K562 (cell line): ENCODE results near the gene ZDHHC14. TPM values are rescaled to one million over a fixed set of nuclear protein-coding genes. Genes with fewer than 3 reads are reported as not detected.
A peak's percentile ranks its signal among the peaks of the same experiment; 100 is the strongest.

Experiments
- CHD1 ChIP-seq: fragments of 200-600 bp; sonication (generic); IDR thresholded peaks from one replicate; pipeline ENCODE4 v1.6.1; 2012; ENCODE audit warnings: mild to moderate bottlenecking, moderate library complexity, low read length, inconsistent platforms
- FOXP4 ChIP-seq: sonication (generic); formaldehyde crosslinking; IDR thresholded peaks from 2 replicates; pipeline ENCODE4 v1.8.0; 2022; ENCODE audit warnings: mild to moderate bottlenecking, missing genetic modification reagents, borderline replicate concordance
- GTF2A2 ChIP-seq: IDR thresholded peaks from 2 replicates; pipeline ENCODE4 v1.6.1; 2016; ENCODE audit warnings: mild to moderate bottlenecking, missing genetic modification characterization, missing compliant biosample characterization
- HIVEP1 ChIP-seq: fragments of 250-450 bp; sonication (Bioruptor Pico); IDR thresholded peaks from 2 replicates; pipeline ENCODE4 v1.4.0; 2020; ENCODE audit warnings: mild to moderate bottlenecking
- HSF4 ChIP-seq: fragments of 250-450 bp; sonication (Bioruptor Pico); IDR thresholded peaks from 2 replicates; pipeline ENCODE4 v2.1.2; 2022; ENCODE audit warnings: mild to moderate bottlenecking, moderate library complexity, borderline replicate concordance
- JUN ChIP-seq, 2 experiments: sonication (generic) in 1 of 2; formaldehyde crosslinking in 1 of 2; IDR thresholded peaks; 2 replicates each; pipeline versions ENCODE4 v1.6.1 to v1.8.0; 2012 to 2022; ENCODE audit warnings: borderline replicate concordance in 2 of 2, mild to moderate bottlenecking in 2 of 2, improper control_type of control experiment in 1 of 2, low read depth in 1 of 2, low read length in 1 of 2, missing genetic modification reagents in 1 of 2
- MLLT1 ChIP-seq, 2 experiments: fragments of 450-650 bp; IDR thresholded peaks; 2 replicates each; pipeline ENCODE4 v1.6.1; 2016
- PURB ChIP-seq: sonication (generic); formaldehyde crosslinking; IDR thresholded peaks from 2 replicates; pipeline ENCODE4 v1.9.0; 2021; ENCODE audit warnings: low read depth, mild to moderate bottlenecking, missing genetic modification reagents
- RAD21 ChIP-seq, 2 experiments: fragments of 250-450 bp in 1 of 2; fragments of 450-650 bp in 1 of 2; sonication (Bioruptor Pico) in 1 of 2; formaldehyde crosslinking in 1 of 2; IDR thresholded peaks in 1 of 2; conservative IDR thresholded peaks in 1 of 2; 2 replicates each; pipeline versions ENCODE4 v1.4.0 to v1.8.0; 2020 to 2022; ENCODE audit warnings: mild to moderate bottlenecking in 2 of 2, moderate library complexity in 1 of 2
- RFX7 ChIP-seq: fragments of 250-450 bp; sonication (Bioruptor Pico); IDR thresholded peaks from 2 replicates; pipeline ENCODE4 v1.5.1; 2021; ENCODE audit warnings: mild to moderate bottlenecking
- TBL1XR1 ChIP-seq, 2 experiments: IDR thresholded peaks; 2 replicates each; pipeline ENCODE4 v1.6.1; 2012; ENCODE audit warnings: improper control_type of control experiment in 2 of 2, low read length in 2 of 2, mild to moderate bottlenecking in 1 of 2
- ZBTB9 ChIP-seq: fragments of 450-650 bp; formaldehyde crosslinking; IDR thresholded peaks from 2 replicates; pipeline ENCODE4 v1.4.0; 2020; ENCODE audit warnings: mild to moderate bottlenecking, moderate library complexity
- ZNF407 ChIP-seq: fragments of 450-650 bp; IDR thresholded peaks from 2 replicates; pipeline ENCODE4 v1.6.1; 2016; ENCODE audit warnings: low read depth
- polyA plus RNA-seq, 8 experiments: library from polyadenylated mRNA; depleted of rRNA in 4 of 8; stranded (reverse) in 5 of 8; unstranded in 3 of 8; fragments of >200 nt; fragmentation: Nextera tagmentation in 2 of 8; fragmentation: Illumina TruSeq in 1 of 8; extraction: Ambion mirVana in 2 of 8; extraction: Trizol in 1 of 8; gene quantifications; 2 replicates each; pipeline versions ENCODE4 v1.2.1 to v1.2.3, GENCODE V29; 2011 to 2014; ENCODE audit warnings: inconsistent platforms in 1 of 8, missing spikeins in 1 of 8
- total RNA-seq, 7 experiments: library from RNA; depleted of rRNA in 6 of 7; stranded (reverse); fragments of >200 nt in 6 of 7; fragmentation: Illumina TruSeq in 2 of 7; extraction: Trizol in 2 of 7; gene quantifications; 2 replicates each; pipeline versions ENCODE4 v1.2.1 to v1.2.3, GENCODE V29; 2011 to 2021; ENCODE audit warnings: low replicate concordance in 1 of 7

ZDHHC14 gene
- total and polyA plus RNA-seq, 9 of the 15 experiments (the other 6 are each of a cell fraction or from before 2014, with no cell fraction given), result 0.92 to 23.1 (median 13.8) TPM

- TF ChIP-seq PURB (CRISPR knock-in tag) (no peak), RAD21 (CRISPR knock-in tag; conservative IDR thresholded peaks at IDR 0.05 in 1 of 2, IDR thresholded peaks at IDR 0.05 in 1 of 2) (no peak), GTF2A2 (peak; percentile 84), HSF4 (CRISPR knock-in tag) (peak; percentile 48; the same call in 1 of the 2 replicates), MLLT1 (IDR thresholded peaks at IDR 0.05) (no peak), RFX7 (no peak), TBL1XR1 (IDR thresholded peaks at IDR 0.05; ENCODE audit: low read length in 2 of 2) (no peak), ZBTB9 (CRISPR knock-in tag) (peak; percentile 89), JUN (IDR thresholded peaks at IDR 0.05; ENCODE audit: borderline replicate concordance, low read depth, low read length) (no peak), JUN (CRISPR knock-in tag; IDR thresholded peaks at IDR 0.05; ENCODE audit: borderline replicate concordance) (no peak), ZNF407 (no peak), FOXP4 (CRISPR knock-in tag) (no peak), HIVEP1 (CRISPR knock-in tag) (peak; percentile 78; the same call in 1 of the 2 replicates), CHD1 (no peak)
Measured at GRCh38 chr6:157534134-157534871, 153.3 kb downstream of the ZDHHC14 start (continued).
